Body of pancreas (tissue), 4 donors: ENCODE measurements around the gene TNIK.

Source experiments
- POLR2A ChIP-seq, 3 donors: fragments of 450-650 bp; IDR thresholded peaks; one replicate each; pipeline ENCODE4 v1.6.1; 2016; ENCODE audit warnings: antibody characterized with exemption in 3 of 3, mild to moderate bottlenecking in 2 of 3
- TF ChIP-seq, protein P1 (sequence below), 7 experiments: fragments of 450-650 bp in 4 of 7; fragments of 200-600 bp in 3 of 7; sonication (generic) in 3 of 7; IDR thresholded peaks; one replicate each; pipeline ENCODE4 v1.5.1; 2016 to 2019; ENCODE audit warnings: antibody characterized with exemption in 7 of 7

DNA sequence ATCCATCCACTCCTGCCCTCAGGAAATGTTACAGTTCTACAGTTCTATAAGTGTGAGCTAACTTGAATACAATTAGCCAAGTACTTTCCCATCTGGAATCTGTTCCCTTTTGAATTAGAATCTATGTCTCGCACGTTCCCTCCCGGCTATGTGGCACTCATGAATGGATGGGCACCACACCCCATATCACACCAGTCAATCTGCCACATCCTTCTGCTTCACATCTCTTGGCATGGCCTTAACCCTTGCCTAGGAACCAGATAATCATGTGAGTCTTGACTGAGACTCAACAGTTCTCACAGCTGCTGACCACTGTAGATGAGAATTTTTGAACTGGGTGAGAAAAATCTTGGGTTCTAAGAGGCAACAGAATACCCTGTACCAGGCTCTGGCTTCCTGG is 180.2 kb downstream of the TNIK start:
- TF ChIP-seq, protein P1, sequence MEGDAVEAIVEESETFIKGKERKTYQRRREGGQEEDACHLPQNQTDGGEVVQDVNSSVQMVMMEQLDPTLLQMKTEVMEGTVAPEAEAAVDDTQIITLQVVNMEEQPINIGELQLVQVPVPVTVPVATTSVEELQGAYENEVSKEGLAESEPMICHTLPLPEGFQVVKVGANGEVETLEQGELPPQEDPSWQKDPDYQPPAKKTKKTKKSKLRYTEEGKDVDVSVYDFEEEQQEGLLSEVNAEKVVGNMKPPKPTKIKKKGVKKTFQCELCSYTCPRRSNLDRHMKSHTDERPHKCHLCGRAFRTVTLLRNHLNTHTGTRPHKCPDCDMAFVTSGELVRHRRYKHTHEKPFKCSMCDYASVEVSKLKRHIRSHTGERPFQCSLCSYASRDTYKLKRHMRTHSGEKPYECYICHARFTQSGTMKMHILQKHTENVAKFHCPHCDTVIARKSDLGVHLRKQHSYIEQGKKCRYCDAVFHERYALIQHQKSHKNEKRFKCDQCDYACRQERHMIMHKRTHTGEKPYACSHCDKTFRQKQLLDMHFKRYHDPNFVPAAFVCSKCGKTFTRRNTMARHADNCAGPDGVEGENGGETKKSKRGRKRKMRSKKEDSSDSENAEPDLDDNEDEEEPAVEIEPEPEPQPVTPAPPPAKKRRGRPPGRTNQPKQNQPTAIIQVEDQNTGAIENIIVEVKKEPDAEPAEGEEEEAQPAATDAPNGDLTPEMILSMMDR (IDR thresholded peaks at IDR 0.05), result no peak
- TF ChIP-seq POLR2A (IDR thresholded peaks at IDR 0.05), result no peak
